Measurements from ENCODE around the gene MICU2. TPM values are rescaled to one million over a fixed set of nuclear protein-coding genes. Genes with fewer than 3 reads are reported as not detected.

Gene MICU2
- total and polyA plus RNA-seq, 2 of the 4 experiments (the other 2 are of a cell fraction), result 14.9 to 25.0 TPM

DNA sequence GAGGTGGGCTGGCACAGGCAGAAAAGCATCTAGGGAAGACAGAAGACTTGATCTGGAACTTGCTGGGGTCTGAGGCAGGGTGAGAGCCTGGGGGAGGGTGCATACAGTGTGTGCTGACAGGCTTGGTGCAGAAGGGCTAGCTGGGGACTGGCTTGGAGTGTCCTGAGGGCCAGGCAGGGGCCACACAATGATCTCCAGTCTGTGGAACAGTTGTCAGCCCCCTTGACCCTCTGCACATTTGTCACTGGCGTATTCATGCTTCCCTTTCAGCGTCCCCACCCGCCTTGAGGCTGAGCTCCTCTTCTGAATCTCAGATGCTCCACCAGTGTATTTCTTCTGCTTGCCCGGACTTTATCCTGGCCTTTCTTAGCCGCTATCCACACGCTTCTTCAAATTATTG lies 2.8 kb upstream of the MICU2 start:
- H3K18ac ChIP-seq (ENCODE audit: low read depth, low read length), result no peak overlapping the region
- WGBS, 2 experiments (ENCODE audit: extremely low coverage in 2 of 2, insufficient read length in 1 of 2), result 39% methylated on average over 4 of the region's 6 CpGs; no CpG with 5 or more reads in 1 of the 2 experiments
- no peak overlapping the region for H2BK120ac ChIP-seq (ENCODE audit: low read depth, low read length)
- no peak overlapping the region for H3K4me2 ChIP-seq (ENCODE audit: low read depth, low read length)
- intact Hi-C loops (cut with micrococcal nuclease) (loop anchor here (10.0 kb wide), 1 partner anchor 312 kb away; no protein-coding TSS in a partner anchor), dilution Hi-C loops (cut with HindIII; ENCODE audit: low sequenced_read_pairs, unreplicated experiment) (no loop called here), in situ Hi-C loops (cut with MboI; ENCODE audit: low sequenced_read_pairs) (no loop called here)
- H3K14ac ChIP-seq (replicated peaks; ENCODE audit: low read depth, low read length), result no peak overlapping the region
- H2BK5ac ChIP-seq (ENCODE audit: low read depth, low read length, poor library complexity, severe bottlenecking), result no peak overlapping the region
- H4K8ac ChIP-seq (ENCODE audit: low read depth in 2 of 2, low read length in 2 of 2), result no peak overlapping the region
- no peak overlapping the region for H3K56ac ChIP-seq (ENCODE audit: extremely low read depth, insufficient read depth, low read length)
- ChIA-PET POLR2A (ENCODE audit: unreplicated experiment) (no interaction called here), CTCF (interaction anchor here (2.0 kb wide), 1 partner anchor 19 kb away, joined by 6 read pairs; no protein-coding TSS in a partner anchor)
- H3K27ac ChIP-seq (ENCODE audit: insufficient read depth, low read length), result no peak overlapping the region
- H2BK20ac ChIP-seq (ENCODE audit: low read depth, low read length), result no peak overlapping the region
- no peaks in the 10 kb centered on the region for H3K36me3 ChIP-seq (ENCODE audit: control insufficient read depth, insufficient read depth, low read length)
- no peak overlapping the region for H3K4ac ChIP-seq (ENCODE audit: low read depth, low read length)
- H3K79me1 ChIP-seq (ENCODE audit: low read depth in 1 of 2, low read length in 2 of 2), result peaks cover 0 to 5% of the 10 kb centered on the region in 2 experiments; a peak in 2 of 4 replicates
- H3K9me1 ChIP-seq (ENCODE audit: insufficient read depth, low read length), result no peaks in the 10 kb centered on the region
- ATAC-seq (ENCODE audit: low read depth), result no peak
- H3K23ac ChIP-seq (ENCODE audit: low read depth, low read length), result no peak overlapping the region
- H4K91ac ChIP-seq (ENCODE audit: insufficient read depth, low read depth, low read length), result no peak overlapping the region
- H3K9me3 ChIP-seq (ENCODE audit: control insufficient read depth, insufficient read depth, low read length), result no peaks in the 10 kb centered on the region
- H3K4me3 ChIP-seq (ENCODE audit: insufficient read depth, low read depth, low read length), result no peak overlapping the region
- H4K5ac ChIP-seq (ENCODE audit: low read depth, low read length), result no peak overlapping the region
- H2AK5ac ChIP-seq (ENCODE audit: low read depth, low read length), result no peak overlapping the region
- no peak overlapping the region for H2BK15ac ChIP-seq (ENCODE audit: low read depth, low read length)
- no peaks in the 10 kb centered on the region for H4K20me1 ChIP-seq (ENCODE audit: insufficient read depth, low read length)
- no TSS peak for BruUV-seq (replicated peaks)
- H2AK9ac ChIP-seq (replicated peaks; ENCODE audit: low read depth, low read length, poor library complexity), result no peak overlapping the region
- H3K9ac ChIP-seq (ENCODE audit: low read depth, low read length), result no peak overlapping the region
- no peak overlapping the region for H2AFZ ChIP-seq (replicated peaks; ENCODE audit: low read length, poor library complexity)
- TF ChIP-seq, protein P1, sequence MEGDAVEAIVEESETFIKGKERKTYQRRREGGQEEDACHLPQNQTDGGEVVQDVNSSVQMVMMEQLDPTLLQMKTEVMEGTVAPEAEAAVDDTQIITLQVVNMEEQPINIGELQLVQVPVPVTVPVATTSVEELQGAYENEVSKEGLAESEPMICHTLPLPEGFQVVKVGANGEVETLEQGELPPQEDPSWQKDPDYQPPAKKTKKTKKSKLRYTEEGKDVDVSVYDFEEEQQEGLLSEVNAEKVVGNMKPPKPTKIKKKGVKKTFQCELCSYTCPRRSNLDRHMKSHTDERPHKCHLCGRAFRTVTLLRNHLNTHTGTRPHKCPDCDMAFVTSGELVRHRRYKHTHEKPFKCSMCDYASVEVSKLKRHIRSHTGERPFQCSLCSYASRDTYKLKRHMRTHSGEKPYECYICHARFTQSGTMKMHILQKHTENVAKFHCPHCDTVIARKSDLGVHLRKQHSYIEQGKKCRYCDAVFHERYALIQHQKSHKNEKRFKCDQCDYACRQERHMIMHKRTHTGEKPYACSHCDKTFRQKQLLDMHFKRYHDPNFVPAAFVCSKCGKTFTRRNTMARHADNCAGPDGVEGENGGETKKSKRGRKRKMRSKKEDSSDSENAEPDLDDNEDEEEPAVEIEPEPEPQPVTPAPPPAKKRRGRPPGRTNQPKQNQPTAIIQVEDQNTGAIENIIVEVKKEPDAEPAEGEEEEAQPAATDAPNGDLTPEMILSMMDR (conservative IDR thresholded peaks at IDR 0.05; ENCODE audit: low read depth, low read length), result no peak
- no peak for TF ChIP-seq RAD21 (IDR thresholded peaks at IDR 0.05; ENCODE audit: low read length)
- no peak for TF ChIP-seq SMC3 (IDR thresholded peaks at IDR 0.05; ENCODE audit: low read depth, low read length)
- TF ChIP-seq RCOR1 (IDR thresholded peaks at IDR 0.05; ENCODE audit: insufficient replicate concordance, low read length), result no peak
- TF ChIP-seq FOS (IDR thresholded peaks at IDR 0.05; ENCODE audit: low read depth, low read length), result no peak
- no peak for TF ChIP-seq MAZ (IDR thresholded peaks at IDR 0.05; ENCODE audit: borderline replicate concordance, low read depth, low read length)
- no peak for TF ChIP-seq NFE2L2 (IDR thresholded peaks at IDR 0.05; ENCODE audit: low read depth, low read length)
- no peak for TF ChIP-seq RFX5 (IDR thresholded peaks at IDR 0.05; ENCODE audit: low read depth, low read length)
- TF ChIP-seq MXI1 (IDR thresholded peaks at IDR 0.05; ENCODE audit: borderline replicate concordance, low read depth, low read length), result no peak
- TF ChIP-seq, protein P2, sequence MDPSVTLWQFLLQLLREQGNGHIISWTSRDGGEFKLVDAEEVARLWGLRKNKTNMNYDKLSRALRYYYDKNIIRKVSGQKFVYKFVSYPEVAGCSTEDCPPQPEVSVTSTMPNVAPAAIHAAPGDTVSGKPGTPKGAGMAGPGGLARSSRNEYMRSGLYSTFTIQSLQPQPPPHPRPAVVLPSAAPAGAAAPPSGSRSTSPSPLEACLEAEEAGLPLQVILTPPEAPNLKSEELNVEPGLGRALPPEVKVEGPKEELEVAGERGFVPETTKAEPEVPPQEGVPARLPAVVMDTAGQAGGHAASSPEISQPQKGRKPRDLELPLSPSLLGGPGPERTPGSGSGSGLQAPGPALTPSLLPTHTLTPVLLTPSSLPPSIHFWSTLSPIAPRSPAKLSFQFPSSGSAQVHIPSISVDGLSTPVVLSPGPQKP (IDR thresholded peaks at IDR 0.05; ENCODE audit: borderline replicate concordance, low read depth, low read length), result no peak
- TF ChIP-seq POLR2A (IDR thresholded peaks at IDR 0.05; ENCODE audit: low read depth, low read length), result no peak
- TF ChIP-seq CEBPB (IDR thresholded peaks at IDR 0.05; ENCODE audit: low read depth, low read length), result no peak
- no peak for TF ChIP-seq BHLHE40 (IDR thresholded peaks at IDR 0.05; ENCODE audit: low read depth, low read length)
- no peak for TF ChIP-seq CHD1 (IDR thresholded peaks at IDR 0.05; ENCODE audit: low read depth, low read length)
- TF ChIP-seq MAFK (IDR thresholded peaks at IDR 0.05; ENCODE audit: low read depth, low read length), result no peak
- TF ChIP-seq, protein P3, sequence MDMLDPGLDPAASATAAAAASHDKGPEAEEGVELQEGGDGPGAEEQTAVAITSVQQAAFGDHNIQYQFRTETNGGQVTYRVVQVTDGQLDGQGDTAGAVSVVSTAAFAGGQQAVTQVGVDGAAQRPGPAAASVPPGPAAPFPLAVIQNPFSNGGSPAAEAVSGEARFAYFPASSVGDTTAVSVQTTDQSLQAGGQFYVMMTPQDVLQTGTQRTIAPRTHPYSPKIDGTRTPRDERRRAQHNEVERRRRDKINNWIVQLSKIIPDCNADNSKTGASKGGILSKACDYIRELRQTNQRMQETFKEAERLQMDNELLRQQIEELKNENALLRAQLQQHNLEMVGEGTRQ (IDR thresholded peaks at IDR 0.05; ENCODE audit: low read depth, low read length), result no peak
- no peaks in the 10 kb centered on the region; the same call in 1 of the 2 replicates for H3K27me3 ChIP-seq (ENCODE audit: control insufficient read depth, insufficient read depth, low read length)
- no peak for DNase-seq
- H3K4me1 ChIP-seq (ENCODE audit: control insufficient read depth, insufficient read depth, low read length), result no peaks in the 10 kb centered on the region

Data from IMR-90 (cell line).